Activated T-cell treated with anti-CD3 and anti-CD28 coated beads, Interleukin-2, amount 50 U/mL, for 48 hours (primary cell): ENCODE results near the gene THSD4.

Source experiments
- DNase-seq, 2 experiments: peaks; one replicate each; pipeline ENCODE4 v3.0.0-alpha.2; 2020

Gene THSD4

DNA sequence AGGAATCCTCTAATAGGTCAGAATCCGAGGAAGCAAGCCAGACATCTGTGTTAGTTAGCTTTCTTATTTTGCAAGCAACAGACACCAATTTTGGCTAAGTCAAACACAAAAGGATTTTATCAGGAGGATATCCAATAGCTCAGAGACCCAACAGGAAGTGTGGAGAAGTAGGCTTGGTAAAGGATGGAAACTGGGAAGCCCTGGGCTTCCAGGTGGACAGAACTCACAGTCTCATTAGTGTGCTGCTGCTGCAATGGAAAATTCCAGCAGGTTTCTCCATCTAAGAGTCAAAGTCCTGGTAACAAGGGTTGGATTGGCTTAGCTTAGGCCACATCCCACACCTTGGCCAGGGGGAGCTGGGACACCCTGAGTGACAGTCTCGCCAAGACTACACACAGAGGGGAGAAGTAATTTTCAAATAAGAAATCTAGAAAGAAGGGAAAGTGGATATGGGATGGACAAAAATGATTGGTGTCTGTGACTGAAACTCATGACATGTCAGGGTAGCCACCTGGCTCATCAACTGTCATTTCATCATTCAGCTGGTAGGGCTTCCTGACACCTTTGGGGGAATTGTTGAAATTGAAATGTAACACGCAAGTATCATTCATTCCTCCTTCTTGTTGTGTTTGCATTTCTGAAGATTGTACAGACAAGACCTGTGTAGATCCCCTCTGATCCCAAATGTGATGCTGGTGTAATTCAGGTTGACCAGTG is 158.6 kb downstream of the THSD4 start:
- DNase-seq, result no peak

- DNase-seq, result no peak
Measured at GRCh38 chr15:71274448-71274798, 159.2 kb downstream of the THSD4 start.

DNA sequence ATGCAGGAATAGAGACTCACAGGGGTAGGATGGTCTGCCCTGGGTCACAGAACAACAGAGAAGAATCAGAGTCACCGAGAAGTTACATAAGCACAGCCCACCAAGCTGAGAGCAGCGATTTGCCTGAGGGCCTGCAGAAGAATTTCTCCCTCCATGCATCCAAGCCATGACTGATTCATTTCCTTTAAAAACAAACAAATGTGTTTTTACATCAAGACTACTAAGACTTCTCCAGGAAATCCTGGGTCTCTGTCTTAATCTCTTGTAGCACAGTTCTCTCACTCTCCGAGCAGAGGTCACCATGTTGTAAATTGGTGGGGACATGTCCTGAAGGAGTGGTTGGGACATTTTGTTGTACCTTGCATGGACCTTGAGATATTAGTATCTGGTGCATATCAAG is 159.8 kb downstream of the THSD4 start:
- DNase-seq, result no peak

DNA sequence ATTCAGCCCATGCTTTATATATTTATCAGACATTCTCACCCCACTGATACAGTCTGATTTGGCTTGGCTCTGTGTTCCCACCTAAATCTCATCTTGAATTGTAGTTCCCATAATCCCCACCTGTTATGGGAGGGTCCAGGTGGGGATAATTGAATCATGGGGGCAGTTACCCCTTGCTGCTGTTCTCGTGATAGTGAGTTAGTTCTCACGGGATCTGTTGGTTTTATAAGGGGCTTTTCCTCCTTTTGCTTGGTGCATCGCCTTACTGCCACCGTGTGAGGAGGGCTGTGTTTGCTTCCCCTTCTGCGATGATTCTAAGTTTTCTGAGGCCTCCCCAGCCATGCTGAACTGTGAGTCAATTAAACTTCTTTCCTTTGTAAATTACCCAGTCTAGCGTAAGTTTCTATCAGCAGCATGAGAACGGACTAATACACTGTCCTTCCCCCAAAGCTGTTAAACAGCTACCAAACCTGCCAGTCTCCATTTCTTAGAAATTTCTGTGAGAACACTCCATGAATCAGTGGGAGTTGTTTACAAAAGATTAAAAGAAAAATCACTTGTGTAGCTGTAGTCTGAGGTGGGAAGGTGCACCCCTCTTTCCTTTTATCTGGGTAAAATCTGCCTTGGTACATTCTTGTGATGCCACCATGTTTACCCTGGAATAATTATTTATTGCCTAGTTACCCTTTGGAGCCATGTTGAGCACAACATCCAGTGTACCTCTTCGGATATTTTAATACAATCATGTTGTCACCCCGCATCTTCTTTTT is 160.5 kb downstream of the THSD4 start:
- no peak for DNase-seq

DNA sequence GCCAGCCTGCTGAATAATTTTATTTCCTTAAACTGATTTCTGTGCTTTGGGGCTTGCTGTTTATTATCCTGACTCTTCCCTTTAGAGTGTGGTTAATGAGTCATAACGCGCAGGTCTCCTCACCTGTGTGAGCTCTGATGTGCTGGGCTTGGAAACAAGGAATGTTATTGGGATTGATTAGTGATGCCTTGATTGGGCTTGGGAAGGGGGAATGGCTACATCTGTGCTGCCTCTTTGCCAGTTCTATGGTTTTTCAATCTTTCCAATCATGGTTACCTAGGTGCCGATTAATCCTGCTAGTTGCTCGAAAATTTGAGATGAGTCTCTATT is 161.0 kb downstream of the THSD4 start:
- no peak for DNase-seq

- no peak for DNase-seq
Measured at GRCh38 chr15:71278989-71279756, 163.9 kb downstream of the THSD4 start.

- no peak for DNase-seq
Measured at GRCh38 chr15:71279757-71280141, 164.5 kb downstream of the THSD4 start.

GRCh38 chr15:71280206-71280605 is 164.9 kb downstream of the THSD4 start:
- DNase-seq, result no peak

- DNase-seq, result no peak
Measured at GRCh38 chr15:71281256-71281655, 166.0 kb downstream of the THSD4 start.

DNA sequence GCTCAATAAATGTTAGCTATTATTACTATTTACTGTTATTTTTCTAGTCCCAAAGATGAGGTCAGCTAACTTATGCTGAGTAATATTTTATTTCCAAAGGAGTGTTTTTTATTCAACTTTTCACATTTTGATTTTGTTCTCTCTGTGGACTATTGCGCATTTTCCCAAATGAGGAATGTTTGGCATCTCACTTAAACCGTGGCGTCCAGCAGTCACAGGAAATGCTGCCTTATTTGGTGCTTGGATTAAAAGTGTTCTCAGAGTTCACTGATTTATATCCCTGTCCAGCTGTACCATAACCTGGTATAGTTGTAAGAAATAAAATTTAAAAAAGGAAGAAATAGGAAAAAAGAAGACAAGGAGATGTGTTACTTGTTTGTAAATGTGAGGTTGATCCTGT is 166.8 kb downstream of the THSD4 start:
- no peak for DNase-seq

GRCh38 chr15:71288348-71288955 is 173.2 kb downstream of the THSD4 start:
- DNase-seq, result no peak

DNA sequence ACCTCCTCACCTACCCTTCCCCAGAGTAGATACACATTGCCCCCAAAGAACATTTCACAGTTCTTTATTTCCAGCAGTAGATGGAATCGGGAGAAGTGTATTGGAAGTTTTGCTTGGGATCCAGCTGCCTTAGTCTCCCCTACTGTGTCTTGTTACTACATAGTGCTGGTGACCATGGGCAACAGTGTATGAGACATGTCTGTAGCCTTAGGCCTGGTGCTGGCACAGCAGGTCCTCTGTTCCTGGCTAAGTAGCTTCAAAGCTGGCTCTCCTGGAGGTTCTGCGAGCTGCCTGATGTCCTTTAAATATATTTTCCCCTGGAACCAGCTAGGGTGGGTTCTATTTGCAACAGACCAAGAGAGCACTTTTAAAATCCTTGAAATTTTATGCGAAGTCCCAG is 174.7 kb downstream of the THSD4 start:
- DNase-seq, result no peak

GRCh38 chr15:71290881-71291635 is 175.8 kb downstream of the THSD4 start:
- DNase-seq, result no peak

- DNase-seq, result no peak
Measured at GRCh38 chr15:71291723-71292122, 176.5 kb downstream of the THSD4 start.

DNA sequence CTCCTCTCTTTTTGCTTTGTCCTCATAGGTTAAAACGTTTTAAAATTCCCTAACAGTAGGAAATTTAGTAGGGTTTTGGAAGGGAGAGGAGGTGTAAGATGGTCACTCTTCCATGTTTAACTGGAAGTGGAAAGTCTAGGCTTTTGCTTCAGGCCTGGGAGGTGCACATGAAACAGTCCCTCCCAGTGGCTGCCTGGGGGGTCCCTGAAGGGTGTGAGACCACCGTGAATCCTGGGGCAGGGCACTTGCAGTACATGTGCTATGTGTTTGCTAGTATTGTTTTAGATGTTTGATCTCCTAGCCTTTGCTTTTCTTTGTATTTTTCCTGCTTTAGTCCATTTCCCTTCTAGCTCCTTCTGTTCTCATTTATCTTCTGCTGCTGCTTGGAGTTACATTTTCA is 178.5 kb downstream of the THSD4 start:
- no peak for DNase-seq

DNA sequence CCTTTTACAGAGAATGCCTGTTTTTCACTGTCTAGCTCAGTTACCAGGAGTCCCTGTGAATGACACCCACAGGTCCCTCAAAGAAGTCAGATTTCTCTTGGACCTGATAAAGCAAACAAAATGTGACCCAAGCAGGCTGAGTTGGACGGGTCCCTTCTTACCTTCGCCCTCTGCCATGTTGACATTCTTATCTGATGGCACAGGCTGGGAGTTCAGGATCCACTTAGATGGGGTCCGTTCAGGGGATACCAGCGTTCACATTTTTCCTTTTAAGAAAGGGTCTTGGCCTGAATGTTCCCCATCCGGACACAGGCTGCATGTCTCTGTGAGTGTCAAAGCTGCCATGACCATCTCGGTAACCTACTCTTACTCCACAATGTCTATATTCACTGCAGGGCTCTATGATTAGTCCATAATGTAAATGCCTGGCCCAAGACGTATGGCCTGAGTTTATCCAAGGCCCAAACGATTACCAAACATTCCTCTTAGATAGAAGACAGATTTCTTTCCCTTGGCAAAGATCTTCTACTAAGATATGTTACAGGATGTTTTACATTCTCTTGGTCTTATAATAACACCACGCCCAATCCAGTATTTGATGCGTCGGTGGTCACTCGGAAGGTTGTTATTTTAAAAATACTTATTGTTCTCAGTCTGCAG is 179.1 kb downstream of the THSD4 start:
- no peak for DNase-seq

DNA sequence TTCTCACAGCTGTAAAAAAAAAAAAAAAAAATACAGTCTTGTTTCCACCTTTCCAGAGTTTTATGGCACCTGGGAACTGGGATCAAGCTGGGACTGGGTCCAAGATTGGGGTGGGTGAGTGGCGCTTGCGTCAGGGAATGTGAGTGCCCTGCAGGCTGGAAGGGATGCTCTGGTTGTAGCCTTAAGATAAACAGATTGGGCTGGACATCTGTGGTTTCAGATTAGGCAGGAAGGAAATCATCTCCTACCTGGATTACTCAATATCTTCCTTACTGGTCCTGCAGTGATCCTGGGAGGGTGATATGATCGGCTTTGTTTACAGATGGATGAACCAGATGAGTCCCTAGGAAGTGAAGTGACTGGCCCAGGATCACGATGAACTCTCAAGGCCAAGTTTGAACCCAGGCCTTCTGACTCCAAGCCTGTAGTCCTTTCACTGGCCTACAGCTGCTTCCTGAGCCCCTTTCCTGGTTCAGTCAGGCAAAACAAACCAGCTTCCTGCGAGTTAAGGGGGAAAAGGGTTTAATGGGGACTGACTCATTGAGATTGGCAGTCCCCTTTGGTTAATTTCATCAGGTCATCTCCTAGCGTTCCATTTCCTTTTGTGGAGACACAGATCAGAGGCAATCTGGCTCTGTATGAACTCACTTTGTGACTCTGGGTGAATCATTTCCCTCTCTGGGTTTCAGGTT is 179.8 kb downstream of the THSD4 start:
- DNase-seq, result peak in 1 of 2 experiments; percentile 14

DNA sequence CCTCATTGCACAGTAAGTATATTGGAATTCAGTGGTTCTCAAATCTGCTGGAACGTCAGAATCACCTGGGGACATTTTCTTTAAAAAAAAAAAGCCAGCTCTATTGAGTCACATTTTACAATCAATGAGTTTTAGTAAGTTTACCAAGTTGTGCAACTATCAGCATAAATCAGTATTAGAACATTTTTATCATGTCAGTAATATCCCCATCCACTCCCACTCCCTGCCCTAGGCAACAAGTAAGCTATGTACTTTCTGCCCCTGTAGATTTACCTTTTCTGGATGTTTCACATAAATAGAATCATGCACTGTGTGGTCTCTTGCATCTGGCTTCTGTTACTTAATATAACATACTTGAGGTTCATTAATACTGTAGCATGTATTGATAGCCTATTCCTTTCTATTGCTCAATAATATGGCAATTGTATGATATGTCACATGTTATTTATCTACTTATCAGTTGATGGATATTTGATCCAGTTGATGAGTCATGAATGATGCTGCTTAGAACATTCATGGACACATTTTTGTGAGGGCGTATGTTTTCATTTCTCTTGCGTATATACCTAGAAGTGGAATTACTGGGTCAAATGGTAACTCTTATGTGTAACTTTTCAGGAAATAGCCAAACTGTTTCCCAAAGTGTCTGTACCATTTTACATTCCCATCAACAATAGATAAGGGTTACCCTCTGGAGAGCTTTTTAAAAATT is 180.5 kb downstream of the THSD4 start:
- DNase-seq, result no peak

DNA sequence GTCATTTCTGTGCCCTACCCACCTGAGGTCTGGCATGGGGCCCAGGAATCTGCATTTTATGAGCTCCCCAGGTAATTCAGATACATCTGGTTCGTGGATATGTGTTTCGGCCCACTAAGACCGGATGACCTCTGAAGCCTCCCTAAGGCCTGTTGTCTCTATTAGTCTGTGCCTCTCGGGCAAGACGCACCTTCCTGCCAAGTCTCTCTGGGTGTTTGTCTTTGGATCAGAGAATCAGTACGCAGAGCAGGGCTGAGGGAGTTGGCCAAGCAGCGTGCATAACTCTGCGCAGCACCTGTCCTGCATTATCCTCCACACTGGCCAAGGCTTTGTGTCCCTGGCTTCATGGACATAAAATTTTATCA is 181.0 kb downstream of the THSD4 start:
- no peak for DNase-seq

DNA sequence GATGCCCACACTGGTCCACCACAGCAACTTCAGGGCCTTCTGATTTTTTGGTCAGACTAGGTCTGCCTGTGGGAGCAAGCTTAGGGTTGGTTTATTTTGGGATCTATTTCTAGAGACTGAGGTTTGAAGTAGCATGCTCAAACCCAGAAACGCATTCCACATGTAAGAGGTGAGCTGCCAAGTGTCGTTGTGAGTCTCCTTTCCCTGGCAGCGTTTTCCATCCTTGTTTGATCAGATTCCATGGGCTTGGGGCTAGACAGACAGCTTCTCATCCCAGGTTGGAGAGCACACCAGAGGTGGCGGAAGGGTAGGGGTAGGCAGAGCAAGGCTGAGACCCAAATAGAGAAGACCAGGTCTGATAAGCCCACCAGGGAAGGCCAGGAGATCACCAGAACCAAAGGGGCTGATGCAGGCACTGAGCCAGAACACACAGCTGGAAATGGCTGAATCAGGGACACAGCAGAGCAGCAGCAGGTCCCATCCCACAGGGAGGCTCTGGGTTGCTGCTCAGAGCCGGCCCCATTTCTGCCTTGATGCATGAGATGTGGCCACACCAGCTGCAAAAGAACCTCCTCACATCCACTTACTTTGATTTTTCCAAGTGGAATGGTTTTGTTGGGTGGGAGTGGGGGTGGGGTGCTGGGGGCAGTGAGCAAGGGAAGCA is 186.8 kb downstream of the THSD4 start:
- no peak for DNase-seq
